GM10248 (cell line): ENCODE data around the gene SLC35B3.
"Not testable (repeated sequence)": the region's sequence is repeated elsewhere in the genome, so short reads cannot be mapped to it uniquely, and the experiment has no call there.

ENCODE experiments used
- CTCF ChIA-PET: fragments of 300-600 bp; sonication (Branson Sonifier 250); formaldehyde crosslinking; extraction: SDS; loops from one replicate; lab custom pipeline; 2021; ENCODE audit warnings: antibody characterized with exemption; lab: Yijun Ruan, JAX
- POLR2A ChIA-PET: fragments of 350-650 bp; sonication (Branson Sonifier 250); formaldehyde crosslinking; extraction: SDS; loops from one replicate; lab custom pipeline; 2020; ENCODE audit warnings: antibody characterized with exemption; lab: Yijun Ruan, JAX
- DNase-seq: peaks from one replicate; pipeline ENCODE4 v3.0.0; 2012; ENCODE audit errors: extremely low spot score
- CTCF ChIP-seq: IDR thresholded peaks from 2 replicates; pipeline ENCODE4 v1.5.1; 2012; ENCODE audit warnings: mild to moderate bottlenecking, low read depth; ENCODE audit errors: extremely low read depth, missing control alignments, control extremely low read depth

SLC35B3 gene

GRCh38 chr6:8439601-8440268, 4.4 kb upstream of the SLC35B3 start:
- no peak for TF ChIP-seq CTCF
- POLR2A ChIA-PET = no interaction called here
- no peak for DNase-seq
- CTCF ChIA-PET = interaction anchor here (1.0 kb wide), 1 partner anchor 9 kb away, joined by 4 read pairs; no protein-coding TSS in a partner anchor

- ChIA-PET POLR2A (no interaction called here), CTCF (interaction anchor here (1.4 kb wide), 1 partner anchor 44 kb away, joined by 3 read pairs; no protein-coding TSS in a partner anchor)
- TF ChIP-seq CTCF = no peak
- no peak for DNase-seq
Observed at GRCh38 chr6:8437813-8438212, 2.5 kb upstream of the SLC35B3 start.

GRCh38 chr6:8436966-8437365, 1.6 kb upstream of the SLC35B3 start:
- ChIA-PET CTCF (interaction anchor here (1.4 kb wide), 1 partner anchor 45 kb away, joined by 3 read pairs; no protein-coding TSS in a partner anchor), POLR2A (no interaction called here)
- no peak for DNase-seq
- no peak for TF ChIP-seq CTCF

- DNase-seq = no peak
- ChIA-PET CTCF (no interaction called here), POLR2A (no interaction called here)
- TF ChIP-seq CTCF = no peak
Observed at GRCh38 chr6:8435845-8436168, 462 bp upstream of the SLC35B3 start.

GRCh38 chr6:8434727-8435092, 635 bp downstream of the SLC35B3 start:
- TF ChIP-seq CTCF = no peak
- peak; percentile 21 for DNase-seq
- ChIA-PET CTCF (no interaction called here), POLR2A (no interaction called here)

GRCh38 chr6:8432614-8433013, 2.7 kb downstream of the SLC35B3 start:
- ChIA-PET POLR2A (no interaction called here), CTCF (interaction anchor here (1.0 to 1.1 kb wide), 2 partner anchors 12 to 13 kb away, joined by 3 to 4 read pairs; no protein-coding TSS in a partner anchor)
- DNase-seq = no peak
- no peak for TF ChIP-seq CTCF

- CTCF ChIA-PET = interaction anchor here (1.3 to 1.7 kb wide), 2 partner anchors 9 to 11 kb away, joined by 4 to 6 read pairs; no protein-coding TSS in a partner anchor
- DNase-seq = no peak
- POLR2A ChIA-PET = no interaction called here
- TF ChIP-seq CTCF = no peak
Observed at GRCh38 chr6:8429821-8430220, 5.5 kb downstream of the SLC35B3 start.

GRCh38 chr6:8426544-8426943, 8.8 kb downstream of the SLC35B3 start:
- POLR2A ChIA-PET, DNase-seq, CTCF ChIA-PET: not testable (repeated sequence)
